HepG2 (cell line): ENCODE measurements around the gene SPPL3. TPM values are rescaled to one million over a fixed set of nuclear protein-coding genes. Genes with fewer than 3 reads are reported as not detected.

ENCODE experiments used
- FOXP1 ChIP-seq, 2 experiments: fragments of 450-650 bp in 1 of 2; IDR thresholded peaks; 2 replicates each; pipeline ENCODE4 v1.6.1; 2017 to 2018; ENCODE audit warnings: antibody characterized with exemption in 1 of 2
- GZF1 ChIP-seq: sonication (generic); formaldehyde crosslinking; IDR thresholded peaks from 2 replicates; pipeline ENCODE4 v1.5.1; 2020; ENCODE audit warnings: mild to moderate bottlenecking, missing genetic modification reagents
- HDAC2 ChIP-seq: sonication (generic); formaldehyde crosslinking; IDR thresholded peaks from 2 replicates; pipeline ENCODE4 v1.4.0; 2020; ENCODE audit warnings: missing genetic modification reagents
- HNF4G ChIP-seq, 2 experiments: sonication (generic) in 1 of 2; formaldehyde crosslinking in 1 of 2; IDR thresholded peaks; 2 replicates each; pipeline versions ENCODE4 v1.4.0 to v1.6.1; 2011 to 2020; ENCODE audit warnings: borderline replicate concordance in 2 of 2, low read depth in 2 of 2, mild to moderate bottlenecking in 2 of 2, low read length in 1 of 2, missing genetic modification reagents in 1 of 2, moderate library complexity in 1 of 2
- HNRNPLL ChIP-seq: fragments of 200-400 bp; formaldehyde crosslinking; IDR thresholded peaks from 2 replicates; pipeline ENCODE4 v1.6.1; 2017; ENCODE audit warnings: mild to moderate bottlenecking, low read depth, low read length; ENCODE audit not compliant: poor library complexity, severe bottlenecking
- MAZ ChIP-seq, 2 experiments: sonication (generic) in 1 of 2; formaldehyde crosslinking in 1 of 2; IDR thresholded peaks; 2 replicates each; pipeline versions ENCODE4 v1.5.0 to v1.6.1; 2012 to 2020; ENCODE audit warnings: low read depth in 2 of 2, mild to moderate bottlenecking in 2 of 2, borderline replicate concordance in 1 of 2, improper control_type of control experiment in 1 of 2, low read length in 1 of 2, missing genetic modification reagents in 1 of 2, moderate library complexity in 1 of 2
- MXI1 ChIP-seq: IDR thresholded peaks from 3 replicates; pipeline ENCODE4 v1.6.1; 2012; ENCODE audit warnings: low read depth, low read length, inconsistent platforms, borderline replicate concordance
- MYC ChIP-seq: sonication (generic); formaldehyde crosslinking; IDR thresholded peaks from 2 replicates; pipeline ENCODE4 v1.9.0; 2021; ENCODE audit warnings: missing genetic modification reagents, borderline replicate concordance
- NFRKB ChIP-seq: fragments of 450-650 bp; IDR thresholded peaks from 2 replicates; pipeline ENCODE4 v1.6.1; 2017
- RFX5 ChIP-seq: IDR thresholded peaks from 2 replicates; pipeline ENCODE4 v1.6.1; 2011; ENCODE audit warnings: low read depth, low read length, improper control_type of control experiment
- RFXANK ChIP-seq: IDR thresholded peaks from 2 replicates; pipeline ENCODE4 v1.6.1; 2016
- SMAD1 ChIP-seq: sonication (generic); formaldehyde crosslinking; IDR thresholded peaks from 2 replicates; pipeline ENCODE4 v1.4.0; 2020; ENCODE audit warnings: missing genetic modification reagents, low read depth, mild to moderate bottlenecking, borderline replicate concordance
- SMAD3 ChIP-seq: sonication (generic); formaldehyde crosslinking; IDR thresholded peaks from 2 replicates; pipeline ENCODE4 v1.4.0; 2020; ENCODE audit warnings: missing genetic modification reagents
- SP4 ChIP-seq: sonication (generic); formaldehyde crosslinking; IDR thresholded peaks from 2 replicates; pipeline ENCODE4 v1.8.1; 2023; ENCODE audit warnings: mild to moderate bottlenecking, missing genetic modification reagents
- STAT5B ChIP-seq: sonication (generic); formaldehyde crosslinking; IDR thresholded peaks from 2 replicates; pipeline ENCODE4 v1.4.0; 2020; ENCODE audit warnings: missing genetic modification reagents
- ZBTB42 ChIP-seq: sonication (generic); formaldehyde crosslinking; IDR thresholded peaks from 2 replicates; pipeline ENCODE4 v1.5.0; 2020; ENCODE audit warnings: mild to moderate bottlenecking, missing genetic modification reagents
- ZBTB7B ChIP-seq: sonication (generic); formaldehyde crosslinking; IDR thresholded peaks from 2 replicates; pipeline ENCODE4 v1.4.0; 2020; ENCODE audit warnings: missing genetic modification reagents
- ZKSCAN1 ChIP-seq: fragments of 150-350 bp; IDR thresholded peaks from 2 replicates; pipeline ENCODE4 v1.6.1; 2014; ENCODE audit warnings: low read length
- ZNF274 ChIP-seq: sonication (generic); formaldehyde crosslinking; IDR thresholded peaks from 2 replicates; pipeline ENCODE4 v1.5.1; 2020; ENCODE audit warnings: mild to moderate bottlenecking, missing genetic modification reagents
- ZNF333 ChIP-seq: sonication (generic); formaldehyde crosslinking; IDR thresholded peaks from 2 replicates; pipeline ENCODE4 v1.4.0; 2020; ENCODE audit warnings: mild to moderate bottlenecking, missing genetic modification reagents, borderline replicate concordance
- ZNF460 ChIP-seq: sonication (generic); formaldehyde crosslinking; IDR thresholded peaks from 2 replicates; pipeline ENCODE4 v1.5.1; 2020; ENCODE audit warnings: missing genetic modification reagents, mild to moderate bottlenecking, borderline replicate concordance
- ZNF781 ChIP-seq: sonication (generic); formaldehyde crosslinking; IDR thresholded peaks from 2 replicates; pipeline ENCODE4 v1.5.1; 2020; ENCODE audit warnings: borderline replicate concordance, mild to moderate bottlenecking, missing genetic modification reagents; ENCODE audit errors: not compliant biosample characterization
- polyA plus RNA-seq, 8 experiments: library from polyadenylated mRNA; depleted of rRNA in 3 of 8; stranded (reverse) in 7 of 8; unstranded in 1 of 8; fragments of >200 nt; fragmentation: Illumina TruSeq in 4 of 8; extraction: Trizol in 4 of 8; gene quantifications; 2 replicates each; pipeline versions ENCODE4 v1.2.1 to v1.2.3, GENCODE V29; 2011 to 2016; ENCODE audit warnings: low read depth in 4 of 8, missing spikeins in 1 of 8, mixed read lengths in 1 of 8; ENCODE audit not compliant: insufficient read depth in 1 of 8
- total RNA-seq, 5 experiments: library from RNA; depleted of rRNA; stranded (reverse); fragments of >200 nt; fragmentation: Illumina TruSeq; extraction: Trizol; gene quantifications; 2 replicates each; pipeline ENCODE4 v1.2.3, GENCODE V29; 2016; ENCODE audit warnings: low read depth in 1 of 5
- TF ChIP-seq, protein P1 (sequence below): sonication (generic); formaldehyde crosslinking; IDR thresholded peaks from 2 replicates; pipeline ENCODE4 v1.4.0; 2020; ENCODE audit warnings: missing genetic modification reagents
- TF ChIP-seq, protein P2 (sequence below): sonication (generic); formaldehyde crosslinking; IDR thresholded peaks from 2 replicates; pipeline ENCODE4 v1.5.0; 2020; ENCODE audit warnings: missing genetic modification reagents
- TF ChIP-seq, protein P3 (sequence below): sonication (generic); formaldehyde crosslinking; IDR thresholded peaks from 2 replicates; pipeline ENCODE4 v1.4.0; 2020; ENCODE audit warnings: missing genetic modification reagents
- TF ChIP-seq, protein P4 (sequence below): sonication (generic); formaldehyde crosslinking; IDR thresholded peaks from 2 replicates; pipeline ENCODE4 v1.4.0; 2020; ENCODE audit warnings: low read depth, mild to moderate bottlenecking, missing genetic modification reagents

SPPL3 gene
- total and polyA plus RNA-seq, 2 of the 13 experiments (the other 11 are each of a cell fraction or from before 2014, with no cell fraction given), result 8.9 to 9.1 TPM

DNA sequence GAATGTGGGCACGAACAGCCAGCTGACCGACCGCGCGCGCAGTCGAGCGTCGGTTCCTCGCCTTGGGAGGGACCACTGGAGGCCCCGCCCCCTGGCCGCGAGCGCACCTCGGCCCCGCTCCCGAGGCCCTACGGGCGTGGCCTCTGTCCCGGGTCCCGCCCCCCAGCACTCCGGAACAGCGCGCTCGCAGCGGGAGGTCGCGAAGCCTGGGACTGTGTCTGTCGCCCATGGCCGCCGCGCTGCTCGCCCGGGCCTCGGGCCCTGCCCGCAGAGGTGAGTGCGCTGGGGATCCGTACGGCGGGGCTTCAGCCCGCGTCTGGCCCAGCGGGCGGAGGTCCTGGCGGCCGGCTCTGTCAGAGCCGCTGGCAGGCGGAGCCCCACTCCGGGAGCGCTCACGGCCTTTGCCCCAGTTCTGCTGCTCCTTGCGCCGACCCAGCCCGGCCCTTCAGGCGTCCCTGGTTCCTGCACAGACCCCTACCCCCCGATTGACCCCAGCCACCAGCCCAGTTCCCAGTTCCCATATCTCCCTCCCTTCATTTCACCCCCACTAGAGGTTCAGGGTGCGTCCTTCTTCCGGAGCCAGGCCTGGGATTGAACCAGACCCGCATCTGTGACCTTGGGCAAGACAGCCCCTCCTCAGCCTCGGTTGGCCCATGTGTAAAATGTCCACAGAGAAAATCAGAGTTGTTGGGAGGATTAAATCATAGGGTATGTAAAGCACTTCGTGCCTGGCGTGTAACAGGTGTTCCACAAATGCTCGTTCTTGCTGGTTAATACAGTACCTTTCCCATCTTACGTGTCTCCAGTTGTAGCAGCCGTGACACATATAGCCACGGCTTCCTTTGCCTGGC is 178.3 kb downstream of the SPPL3 start, which contains the start of gene ACADS (continued):
- TF ChIP-seq, protein P1, sequence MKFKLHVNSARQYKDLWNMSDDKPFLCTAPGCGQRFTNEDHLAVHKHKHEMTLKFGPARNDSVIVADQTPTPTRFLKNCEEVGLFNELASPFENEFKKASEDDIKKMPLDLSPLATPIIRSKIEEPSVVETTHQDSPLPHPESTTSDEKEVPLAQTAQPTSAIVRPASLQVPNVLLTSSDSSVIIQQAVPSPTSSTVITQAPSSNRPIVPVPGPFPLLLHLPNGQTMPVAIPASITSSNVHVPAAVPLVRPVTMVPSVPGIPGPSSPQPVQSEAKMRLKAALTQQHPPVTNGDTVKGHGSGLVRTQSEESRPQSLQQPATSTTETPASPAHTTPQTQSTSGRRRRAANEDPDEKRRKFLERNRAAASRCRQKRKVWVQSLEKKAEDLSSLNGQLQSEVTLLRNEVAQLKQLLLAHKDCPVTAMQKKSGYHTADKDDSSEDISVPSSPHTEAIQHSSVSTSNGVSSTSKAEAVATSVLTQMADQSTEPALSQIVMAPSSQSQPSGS (CRISPR knock-in tag), result peak; percentile 71
- TF ChIP-seq ZNF460 (CRISPR knock-in tag) (no peak), ZNF274 (CRISPR knock-in tag) (peak; percentile 58; the same call in 1 of the 2 replicates), RFXANK (CRISPR knock-in tag) (no peak), ZNF781 (CRISPR knock-in tag) (no peak), ZBTB42 (CRISPR knock-in tag) (no peak), GZF1 (CRISPR knock-in tag) (no peak), HNF4G (IDR thresholded peaks at IDR 0.05; ENCODE audit: borderline replicate concordance, low read depth, low read length) (0 out of 2 replicates have a peak, but pooled peaks have one; percentile 35), HNF4G (CRISPR knock-in tag; IDR thresholded peaks at IDR 0.05; ENCODE audit: borderline replicate concordance, low read depth) (no peak), STAT5B (CRISPR knock-in tag) (no peak), SMAD3 (no peak), SMAD1 (CRISPR knock-in tag) (no peak), MYC (CRISPR knock-in tag) (peak; percentile 62; the same call in 1 of the 2 replicates), NFRKB (no peak), HNRNPLL (peak; percentile 64), ZNF333 (CRISPR knock-in tag) (no peak), MXI1 (no peak; the same call in 2 of the 3 replicates), MAZ (IDR thresholded peaks at IDR 0.05; ENCODE audit: borderline replicate concordance, low read depth, low read length) (no peak; the same call in 1 of the 2 replicates), MAZ (CRISPR knock-in tag; IDR thresholded peaks at IDR 0.05; ENCODE audit: low read depth) (peak; percentile 63; the same call in 1 of the 2 replicates), ZKSCAN1 (no peak), SP4 (CRISPR knock-in tag) (peak; percentile 93), FOXP1 (IDR thresholded peaks at IDR 0.05) (no peak), FOXP1 (CRISPR knock-in tag; IDR thresholded peaks at IDR 0.05) (no peak), RFX5 (no peak), HDAC2 (CRISPR knock-in tag) (peak; percentile 30; the same call in 1 of the 2 replicates), ZBTB7B (no peak)
- TF ChIP-seq, protein P2, sequence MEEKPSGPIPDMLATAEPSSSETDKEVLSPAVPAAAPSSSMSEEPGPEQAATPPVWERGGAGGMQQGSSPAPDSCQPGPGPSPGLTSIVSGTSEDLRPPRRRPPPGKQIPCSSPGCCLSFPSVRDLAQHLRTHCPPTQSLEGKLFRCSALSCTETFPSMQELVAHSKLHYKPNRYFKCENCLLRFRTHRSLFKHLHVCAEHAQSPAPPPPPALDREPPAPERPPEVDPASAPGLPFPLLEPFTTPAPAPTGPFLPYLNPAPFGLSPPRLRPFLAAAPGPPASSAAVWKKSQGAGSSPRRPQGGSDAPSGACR, result peak; percentile 77; the same call in 1 of the 2 replicates
- TF ChIP-seq, protein P3, sequence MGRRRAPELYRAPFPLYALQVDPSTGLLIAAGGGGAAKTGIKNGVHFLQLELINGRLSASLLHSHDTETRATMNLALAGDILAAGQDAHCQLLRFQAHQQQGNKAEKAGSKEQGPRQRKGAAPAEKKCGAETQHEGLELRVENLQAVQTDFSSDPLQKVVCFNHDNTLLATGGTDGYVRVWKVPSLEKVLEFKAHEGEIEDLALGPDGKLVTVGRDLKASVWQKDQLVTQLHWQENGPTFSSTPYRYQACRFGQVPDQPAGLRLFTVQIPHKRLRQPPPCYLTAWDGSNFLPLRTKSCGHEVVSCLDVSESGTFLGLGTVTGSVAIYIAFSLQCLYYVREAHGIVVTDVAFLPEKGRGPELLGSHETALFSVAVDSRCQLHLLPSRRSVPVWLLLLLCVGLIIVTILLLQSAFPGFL, result no peak
- TF ChIP-seq, protein P4, sequence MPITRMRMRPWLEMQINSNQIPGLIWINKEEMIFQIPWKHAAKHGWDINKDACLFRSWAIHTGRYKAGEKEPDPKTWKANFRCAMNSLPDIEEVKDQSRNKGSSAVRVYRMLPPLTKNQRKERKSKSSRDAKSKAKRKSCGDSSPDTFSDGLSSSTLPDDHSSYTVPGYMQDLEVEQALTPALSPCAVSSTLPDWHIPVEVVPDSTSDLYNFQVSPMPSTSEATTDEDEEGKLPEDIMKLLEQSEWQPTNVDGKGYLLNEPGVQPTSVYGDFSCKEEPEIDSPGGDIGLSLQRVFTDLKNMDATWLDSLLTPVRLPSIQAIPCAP (CRISPR knock-in tag), result no peak
